ENCODE data around the gene KCNJ6. TPM values are rescaled to one million over a fixed set of nuclear protein-coding genes. Genes with fewer than 3 reads are reported as not detected.

Gene KCNJ6
- total RNA-seq, 1 donor from 2014 or later: not detected

DNA sequence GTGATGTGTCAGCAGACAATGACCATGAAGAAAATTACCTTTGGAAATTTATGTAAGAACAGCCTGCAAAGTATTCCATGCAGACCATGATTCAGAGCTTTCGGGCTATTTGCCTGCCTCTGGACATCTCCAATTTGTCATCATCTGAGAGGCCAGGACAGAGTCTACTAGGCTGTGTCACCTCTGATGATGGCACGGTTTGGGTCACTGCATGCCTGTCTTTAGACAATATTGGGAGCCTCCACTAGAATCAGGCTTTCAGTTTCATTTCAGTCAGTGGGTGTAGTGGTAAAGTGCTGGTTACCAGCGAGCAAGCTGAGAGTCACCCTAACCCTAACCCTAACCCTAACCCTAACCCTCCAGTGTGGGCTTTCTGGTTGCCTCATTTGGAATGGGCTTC lies 80.8 kb downstream of the KCNJ6 start:
- intact Hi-C loops (cut with DNase I): no loop called here
- no peak for ATAC-seq
- no peak for DNase-seq (ENCODE audit: low spot score)

DNA sequence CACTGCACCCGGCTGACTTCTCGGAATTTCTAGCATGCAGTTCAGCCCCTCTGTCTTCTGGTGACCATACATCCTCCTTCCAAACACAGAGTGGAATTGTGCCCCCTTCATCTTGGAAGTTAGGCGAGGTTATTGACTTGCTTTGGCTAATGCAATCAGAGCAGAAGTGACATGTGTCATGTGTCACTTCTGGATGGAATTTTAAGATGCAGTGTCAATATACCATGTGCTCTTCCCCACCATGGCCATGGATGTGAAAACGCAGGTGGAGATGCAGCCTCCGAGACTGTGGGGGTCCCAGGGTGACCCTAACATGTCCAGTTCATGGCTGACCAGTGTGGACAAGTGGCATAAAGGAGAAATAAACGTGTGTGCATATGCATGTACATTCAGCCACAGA lies 83.0 kb downstream of the KCNJ6 start:
- ATAC-seq: no peak
- DNase-seq (ENCODE audit: low spot score): no peak
- intact Hi-C loops (cut with DNase I): no loop called here

- intact Hi-C loops (cut with DNase I): no loop called here
- DNase-seq (ENCODE audit: low spot score) (no peak), ATAC-seq (no peak)
Measured at GRCh38 chr21:37829447-37829846, 86.8 kb downstream of the KCNJ6 start.

- ATAC-seq (no peak), DNase-seq (ENCODE audit: low spot score) (no peak)
- intact Hi-C loops (cut with DNase I): no loop called here
Measured at GRCh38 chr21:37828991-37829390, 87.3 kb downstream of the KCNJ6 start.

- no peak for ATAC-seq
- intact Hi-C loops (cut with DNase I): no loop called here
- DNase-seq (ENCODE audit: low spot score): no peak
Measured at GRCh38 chr21:37828556-37828955, 87.7 kb downstream of the KCNJ6 start.

DNA sequence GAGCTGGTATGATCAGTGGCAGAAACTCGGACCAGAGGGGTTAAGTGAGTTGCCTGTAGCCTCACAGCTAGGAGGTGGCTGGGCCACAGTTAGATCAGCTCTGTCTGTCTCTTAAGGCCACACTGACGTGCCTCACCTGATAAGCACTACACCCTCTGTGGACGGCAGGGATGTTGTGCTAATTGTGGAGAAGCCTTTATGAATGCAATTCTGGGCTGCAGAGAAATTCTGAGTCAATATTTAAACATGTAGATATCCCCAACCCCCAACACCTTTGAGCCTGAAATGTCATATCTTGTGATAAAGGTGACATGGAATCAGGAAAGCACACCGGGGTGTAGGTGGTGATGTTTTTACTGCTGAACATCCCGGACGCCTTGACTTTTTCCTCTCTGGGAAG lies 88.3 kb downstream of the KCNJ6 start:
- DNase-seq (ENCODE audit: low spot score): no peak
- intact Hi-C loops (cut with DNase I): no loop called here
- ATAC-seq: no peak

GRCh38 chr21:37821786-37822450 lies 94.3 kb downstream of the KCNJ6 start:
- intact Hi-C loops (cut with DNase I): no loop called here
- ATAC-seq: no peak
- no peak for DNase-seq (ENCODE audit: low spot score)

DNA sequence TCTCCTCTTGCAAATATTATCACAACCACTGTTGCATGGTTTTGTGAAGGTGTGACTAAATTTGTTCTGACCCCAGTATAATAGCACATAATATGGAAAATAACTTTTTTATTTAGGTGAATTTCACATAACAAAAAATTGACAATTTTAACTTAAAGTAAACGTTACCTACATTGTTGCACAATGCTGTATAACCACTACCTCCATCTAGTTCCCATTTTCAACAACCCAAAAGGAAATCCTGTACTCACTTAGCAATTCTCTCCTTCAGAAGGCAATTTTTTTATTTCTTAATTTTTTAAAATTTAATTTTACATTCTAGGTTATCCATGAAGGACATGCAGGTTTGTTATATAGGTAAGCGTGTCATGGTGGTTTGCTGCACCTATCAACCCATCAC lies 95.2 kb downstream of the KCNJ6 start:
- no peak for DNase-seq (ENCODE audit: low spot score)
- ATAC-seq: no peak
- intact Hi-C loops (cut with DNase I): no loop called here

- DNase-seq (ENCODE audit: low spot score): no peak
- no peak for ATAC-seq
- intact Hi-C loops (cut with DNase I): no loop called here
Measured at GRCh38 chr21:37819372-37819771, 96.9 kb downstream of the KCNJ6 start.

GRCh38 chr21:37817242-37817641 lies 99.0 kb downstream of the KCNJ6 start:
- intact Hi-C loops (cut with DNase I): no loop called here
- no peak for ATAC-seq
- no peak for DNase-seq (ENCODE audit: low spot score)

DNA sequence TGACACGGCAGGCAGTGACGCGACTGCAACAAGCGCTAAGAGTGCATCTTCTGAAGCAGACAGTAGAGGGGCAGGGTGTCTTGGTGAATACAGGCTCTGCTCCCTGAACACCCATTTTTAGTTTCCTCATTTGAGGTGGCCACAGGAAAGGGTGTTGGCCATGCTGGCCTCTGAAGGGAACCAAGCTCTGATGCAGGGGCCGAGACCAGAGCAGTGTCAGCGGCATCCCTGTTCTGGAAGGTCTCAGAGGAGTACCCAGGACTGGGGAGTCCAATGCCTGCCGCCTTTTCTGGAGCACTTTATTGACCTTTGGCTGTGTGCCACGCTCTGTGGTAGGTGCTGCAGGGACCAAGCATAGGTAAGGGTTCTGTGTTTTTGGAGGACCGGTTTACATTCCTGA lies 100.4 kb downstream of the KCNJ6 start:
- DNase-seq (ENCODE audit: low spot score) (no peak), ATAC-seq (no peak)
- intact Hi-C loops (cut with DNase I): no loop called here

- ATAC-seq (no peak), DNase-seq (ENCODE audit: low spot score) (no peak)
- intact Hi-C loops (cut with DNase I): no loop called here
Measured at GRCh38 chr21:37811711-37812110, 104.5 kb downstream of the KCNJ6 start.

- no peak for ATAC-seq
- DNase-seq (ENCODE audit: low spot score): no peak
- intact Hi-C loops (cut with DNase I): no loop called here
Measured at GRCh38 chr21:37808261-37808660, 108.0 kb downstream of the KCNJ6 start.

GRCh38 chr21:37805266-37805665 lies 111.0 kb downstream of the KCNJ6 start:
- ATAC-seq: no peak
- intact Hi-C loops (cut with DNase I): no loop called here

GRCh38 chr21:37804001-37804400 lies 112.3 kb downstream of the KCNJ6 start:
- DNase-seq (ENCODE audit: low spot score): no peak
- intact Hi-C loops (cut with DNase I): no loop called here
- no peak for ATAC-seq

More at GRCh38 chr21:37805266-37805665, 111.0 kb downstream of the KCNJ6 start:
- DNase-seq (ENCODE audit: low spot score): no peak

GRCh38 chr21:37803101-37803651 lies 113.1 kb downstream of the KCNJ6 start:
- DNase-seq (ENCODE audit: low spot score) (no peak), ATAC-seq (no peak)
- intact Hi-C loops (cut with DNase I): no loop called here

GRCh38 chr21:37800456-37801061 lies 115.7 kb downstream of the KCNJ6 start:
- DNase-seq (ENCODE audit: low spot score) (no peak), ATAC-seq (no peak)
- intact Hi-C loops (cut with DNase I): no loop called here

DNA sequence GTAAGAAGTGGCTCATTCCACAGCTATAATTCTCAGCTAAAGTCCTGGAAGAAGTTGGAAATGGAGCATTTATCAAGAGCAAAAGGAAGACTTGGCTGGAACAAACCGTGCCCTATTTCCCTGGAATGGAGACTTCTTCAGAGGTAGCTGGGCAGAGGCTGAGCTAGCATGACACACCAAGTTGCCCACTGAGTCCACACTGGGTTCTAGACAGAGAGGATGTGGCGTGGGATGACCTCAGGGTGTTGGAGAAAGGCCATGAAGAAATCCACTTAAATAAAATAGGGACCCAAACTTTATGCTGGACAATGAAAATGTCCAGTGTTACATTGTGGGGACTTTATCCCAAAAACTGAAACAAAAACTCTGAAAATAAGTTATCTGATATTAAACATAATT lies 116.2 kb downstream of the KCNJ6 start:
- ATAC-seq: no peak
- no peak for DNase-seq (ENCODE audit: low spot score)
- intact Hi-C loops (cut with DNase I): no loop called here

DNA sequence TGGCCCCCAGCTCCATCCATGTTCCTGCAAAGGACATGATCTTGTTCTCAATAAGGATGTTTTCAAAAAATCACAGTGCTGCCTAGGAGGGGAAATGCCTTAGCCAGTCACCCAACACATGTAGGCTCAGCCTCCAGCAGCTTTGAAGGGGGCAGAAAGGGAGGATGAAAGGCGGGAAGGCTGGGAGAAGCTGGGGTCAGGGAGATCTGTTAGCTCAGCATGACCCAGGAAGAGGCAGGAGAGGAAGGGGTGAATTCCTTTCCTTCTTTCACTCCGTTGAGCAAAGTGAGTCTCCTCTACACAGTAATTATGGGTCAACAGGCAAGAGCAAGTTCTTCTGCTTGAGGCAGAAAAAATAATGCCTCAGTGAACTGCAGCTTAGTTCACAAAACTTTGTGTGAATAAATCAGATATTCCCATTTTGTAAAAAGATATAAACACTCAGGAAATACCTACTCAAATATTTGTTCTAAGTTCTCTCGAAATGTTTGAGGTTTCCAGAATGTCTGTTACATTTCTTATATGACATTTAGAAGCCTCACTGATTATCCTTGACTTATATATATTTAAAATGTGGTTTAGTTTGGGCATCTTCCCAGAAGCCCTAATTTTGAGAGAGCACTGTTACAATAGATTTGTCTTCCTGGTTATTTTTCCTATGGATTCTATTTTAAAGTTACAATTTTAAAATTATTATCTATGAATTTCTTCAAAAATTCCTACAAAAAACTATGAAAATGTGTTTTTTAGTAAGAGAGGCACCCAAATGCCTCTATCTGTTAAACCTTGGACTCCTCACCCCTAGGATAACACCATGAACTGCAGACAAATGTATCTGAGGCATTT lies 116.8 kb downstream of the KCNJ6 start:
- DNase-seq (ENCODE audit: low spot score): no peak
- ATAC-seq: no peak
- intact Hi-C loops (cut with DNase I): no loop called here

DNA sequence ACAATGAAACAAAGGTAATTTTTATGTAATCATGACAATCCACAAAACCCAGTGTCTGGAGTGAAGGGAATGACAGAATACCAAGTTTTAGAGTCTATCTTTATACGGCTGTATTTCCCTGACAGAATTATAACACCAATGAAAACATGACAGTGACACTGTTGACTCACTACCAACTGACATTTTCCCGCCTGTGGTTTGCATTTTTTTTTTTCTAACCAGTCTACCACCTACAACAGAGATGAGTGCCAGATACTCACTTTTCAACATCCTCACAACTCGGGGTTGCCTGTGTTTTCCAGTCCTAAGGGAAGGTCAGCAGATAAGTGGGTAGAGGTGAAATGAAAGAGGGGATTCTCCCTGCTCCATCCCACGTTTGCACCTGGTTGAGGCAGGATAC lies 118.9 kb downstream of the KCNJ6 start:
- intact Hi-C loops (cut with DNase I): no loop called here
- no peak for ATAC-seq
- DNase-seq (ENCODE audit: low spot score): no peak
